NCI-H446 treated with DMSO at 0.1 percent for 48 hours (cell line): ENCODE data around the gene SRM.

ENCODE experiments used
- DNase-seq: peaks from one replicate; lab custom pipeline; 2025; lab: John Stamatoyannopoulos, UW

The SRM gene

GRCh38 chr1:11013160-11013531, 46.7 kb downstream of the SRM start:
- DNase-seq = no peak

- DNase-seq = peak; percentile 89
Measured at GRCh38 chr1:11012260-11013159, 47.3 kb downstream of the SRM start, which contains the start of gene TARDBP. Gene TARDBP (plus strand): TSS chr1:11012654. CDS start chr1:11013728, 1,074 bp downstream.
